Urothelium cell line (cell line): Measurements from ENCODE around the gene NKX6-1.

ENCODE experiments used
- DNase-seq: peaks from one replicate; pipeline ENCODE4 v3.0.0; 2011; ENCODE audit warnings: low spot score, mixed read lengths
- FAIRE-seq: peaks from 2 replicates; lab custom pipeline; 2011; peaks lifted over from hg19 to GRCh38; lab: Jason Lieb, UNC

The NKX6-1 gene

DNA sequence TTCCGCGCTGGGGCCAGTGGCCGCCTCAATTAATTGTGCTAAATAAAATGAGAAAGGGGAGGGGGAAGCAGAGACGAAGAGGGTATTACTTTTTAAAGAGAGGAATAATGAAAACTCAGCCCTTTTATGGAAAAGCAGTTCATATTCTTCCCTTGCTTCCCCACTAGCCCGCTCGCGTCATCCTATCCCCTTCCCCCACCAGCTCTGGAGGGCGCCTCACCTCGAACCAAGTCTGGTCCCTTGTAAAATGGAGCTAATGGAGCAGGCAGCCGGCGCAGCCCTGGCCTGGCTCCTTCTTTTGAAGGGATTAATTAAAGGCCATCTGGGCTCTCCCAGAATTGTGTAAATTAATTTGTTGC is 511 bp upstream of the NKX6-1 start:
- DNase-seq (peak; percentile 35), FAIRE-seq (no peak)

GRCh38 chr4:84498203-84498934 is 723 bp downstream of the NKX6-1 start:
- DNase-seq (peak; percentile 18), FAIRE-seq (no peak)

DNA sequence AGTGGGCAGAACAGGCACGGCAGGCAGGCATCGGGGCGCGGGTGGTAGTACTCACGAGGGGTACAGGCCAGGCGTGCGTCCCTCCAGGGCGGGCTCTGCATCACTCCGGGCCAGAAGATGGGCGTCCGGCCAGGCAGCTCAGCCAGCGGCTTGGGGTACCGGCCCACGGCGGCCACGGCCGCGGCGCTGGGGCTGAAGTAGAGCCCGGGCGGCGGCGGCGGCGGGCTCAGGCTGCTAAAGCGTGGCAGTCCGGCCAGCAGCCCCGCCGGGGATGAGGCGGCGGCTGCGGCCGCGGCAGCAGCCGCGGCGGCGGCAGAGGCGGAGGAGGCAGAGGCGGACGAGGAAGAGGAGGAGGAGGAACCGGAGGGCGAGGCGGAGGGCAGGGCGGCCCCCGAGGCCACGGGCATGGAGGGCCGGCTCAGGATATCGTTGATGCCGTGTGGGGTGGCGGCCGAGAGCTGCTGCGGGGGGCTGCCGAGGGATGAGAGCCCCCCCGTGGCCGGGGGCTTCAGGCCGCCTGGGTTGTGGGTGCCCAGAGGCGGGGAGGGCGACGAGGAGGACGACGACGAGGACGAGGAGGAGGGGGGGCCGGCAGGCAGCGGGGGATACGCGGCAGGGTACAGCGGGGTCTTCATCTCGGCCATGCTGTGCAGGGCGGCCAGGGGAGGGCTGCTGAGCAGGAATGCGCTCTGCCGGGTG is 1.4 kb downstream of the NKX6-1 start:
- no peak for FAIRE-seq
- DNase-seq = no peak

DNA sequence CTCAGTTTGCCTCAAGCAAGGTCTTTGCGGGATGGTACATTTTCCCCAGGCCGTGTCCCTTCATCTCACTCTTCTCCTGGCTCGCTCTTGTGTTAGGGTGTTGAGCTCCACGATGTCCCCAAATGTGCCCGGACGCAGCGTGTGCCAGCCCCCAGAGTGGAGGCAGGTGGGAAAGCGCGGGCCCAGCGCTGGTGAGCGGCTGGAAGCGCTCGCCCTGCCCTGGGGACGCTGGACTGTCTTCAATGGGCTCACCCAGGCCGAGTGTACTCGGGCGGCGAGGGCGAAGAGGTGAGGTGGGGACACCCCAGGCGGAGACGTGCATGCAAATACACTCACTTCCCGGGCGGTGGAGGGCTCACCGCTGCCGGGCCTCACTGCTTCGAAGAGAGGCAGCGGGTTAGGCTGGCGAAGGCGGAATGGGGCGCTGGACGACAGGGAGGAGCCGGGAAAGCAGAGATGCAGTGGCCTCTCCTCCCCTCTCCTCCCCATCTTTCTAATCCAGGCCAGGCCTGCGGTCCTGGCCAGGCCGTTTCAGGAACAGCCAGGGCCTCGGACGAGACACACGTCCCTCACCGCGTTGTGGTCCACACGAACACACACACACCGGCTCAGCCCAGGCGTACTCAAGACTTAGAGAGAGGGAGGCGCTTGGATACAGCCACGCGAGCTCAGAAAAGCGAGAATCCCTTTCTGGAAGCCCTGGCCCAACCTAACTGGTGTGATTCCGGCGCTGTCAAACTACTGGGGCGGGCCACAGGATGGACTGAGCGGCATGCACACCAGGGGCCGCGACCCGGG is 2.2 kb downstream of the NKX6-1 start:
- FAIRE-seq (no peak), DNase-seq (no peak)

GRCh38 chr4:84496331-84496705 is 2.8 kb downstream of the NKX6-1 start:
- DNase-seq (no peak), FAIRE-seq (no peak)

DNA sequence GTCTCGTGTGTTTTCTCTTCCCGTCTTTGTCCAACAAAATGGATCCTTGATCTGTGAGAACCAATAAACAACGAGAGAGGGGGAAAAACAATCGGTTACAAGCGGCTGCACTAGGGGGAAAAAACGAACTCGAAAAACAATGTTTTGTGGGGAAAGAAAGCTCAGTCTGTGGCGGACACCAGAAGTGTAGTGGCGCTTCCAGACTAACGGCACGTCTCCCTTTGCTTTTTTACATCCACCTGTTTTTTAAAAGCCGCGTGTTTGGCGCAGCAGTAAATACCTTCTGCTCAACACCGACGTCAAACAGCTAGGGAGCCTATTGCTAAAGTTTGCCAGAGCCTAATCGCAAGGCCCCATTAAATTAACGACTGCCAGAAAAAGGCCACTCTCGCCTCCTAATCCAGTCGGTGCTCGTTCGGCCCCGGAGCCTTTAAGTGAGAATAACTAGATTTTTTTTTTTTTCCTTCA is 3.3 kb downstream of the NKX6-1 start:
- DNase-seq (no peak), FAIRE-seq (no peak)

DNA sequence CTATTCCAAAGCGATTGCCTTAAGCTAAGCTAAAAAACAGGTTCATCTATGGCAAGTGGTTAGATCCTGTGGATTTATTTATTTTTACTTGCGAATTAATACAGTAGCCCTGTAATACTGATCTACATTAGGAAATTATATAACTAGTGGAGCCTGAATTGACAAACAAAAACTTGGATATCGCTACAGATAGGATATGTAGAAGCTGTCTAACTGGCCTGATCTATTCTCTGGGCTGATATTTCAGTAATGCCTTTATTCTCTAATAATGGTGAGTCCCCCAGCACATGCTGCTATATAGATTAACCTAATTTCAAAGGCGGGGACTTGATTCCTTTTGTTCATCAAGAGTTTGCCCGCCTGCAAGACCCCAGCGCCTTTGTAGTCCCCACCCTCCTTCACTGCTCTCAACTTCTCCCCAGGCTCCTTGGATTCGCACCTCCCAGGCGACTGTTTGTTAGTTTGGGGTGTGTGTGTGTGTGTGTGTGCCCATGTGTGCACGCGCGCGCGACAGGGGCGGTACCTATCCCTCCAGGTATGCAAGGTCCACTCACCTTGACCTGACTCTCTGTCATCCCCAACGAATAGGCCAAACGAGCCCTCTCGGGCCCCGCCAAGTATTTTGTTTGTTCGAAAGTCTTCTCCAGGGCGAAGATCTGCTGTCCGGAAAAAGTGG is 3.8 kb downstream of the NKX6-1 start:
- DNase-seq (no peak), FAIRE-seq (no peak)

- DNase-seq (no peak), FAIRE-seq (no peak)
Measured at GRCh38 chr4:84494531-84494930, 4.6 kb downstream of the NKX6-1 start.

GRCh38 chr4:84494076-84494475 is 5.0 kb downstream of the NKX6-1 start:
- no peak for FAIRE-seq
- no peak for DNase-seq

- peak; percentile 42 for DNase-seq
Measured at GRCh38 chr4:84493092-84493850, 5.8 kb downstream of the NKX6-1 start.

GRCh38 chr4:84492737-84493091 is 6.4 kb downstream of the NKX6-1 start:
- peak; percentile 17 for DNase-seq
- no peak for FAIRE-seq

More at GRCh38 chr4:84493092-84493850, 5.8 kb downstream of the NKX6-1 start:
- no peak for FAIRE-seq

GRCh38 chr4:84492290-84492689 is 6.8 kb downstream of the NKX6-1 start:
- FAIRE-seq (no peak), DNase-seq (no peak)

DNA sequence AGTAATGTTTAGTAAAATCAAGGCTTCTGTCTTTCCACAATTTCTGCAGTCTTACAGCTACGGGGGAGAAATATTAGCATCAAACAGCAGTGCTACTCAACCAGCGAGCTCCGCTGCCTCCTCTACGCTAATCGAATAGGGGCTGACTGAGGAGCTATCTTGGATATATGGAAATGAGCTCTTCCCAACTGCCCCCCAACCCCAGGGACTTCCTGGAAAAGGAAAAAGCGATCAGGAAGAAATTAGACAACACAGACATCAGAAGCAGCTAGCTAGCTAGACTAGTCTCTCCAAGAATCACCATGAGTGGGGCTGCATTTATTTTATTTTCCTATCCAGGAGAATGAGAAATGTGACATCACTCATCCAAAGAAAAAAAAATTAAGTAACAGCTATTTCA is 7.6 kb downstream of the NKX6-1 start:
- no peak for DNase-seq
- no peak for FAIRE-seq

GRCh38 chr4:84490663-84491062 is 8.4 kb downstream of the NKX6-1 start:
- DNase-seq (no peak), FAIRE-seq (no peak)

- FAIRE-seq (no peak), DNase-seq (no peak)
Measured at GRCh38 chr4:84484236-84484635, 14.9 kb downstream of the NKX6-1 start.

DNA sequence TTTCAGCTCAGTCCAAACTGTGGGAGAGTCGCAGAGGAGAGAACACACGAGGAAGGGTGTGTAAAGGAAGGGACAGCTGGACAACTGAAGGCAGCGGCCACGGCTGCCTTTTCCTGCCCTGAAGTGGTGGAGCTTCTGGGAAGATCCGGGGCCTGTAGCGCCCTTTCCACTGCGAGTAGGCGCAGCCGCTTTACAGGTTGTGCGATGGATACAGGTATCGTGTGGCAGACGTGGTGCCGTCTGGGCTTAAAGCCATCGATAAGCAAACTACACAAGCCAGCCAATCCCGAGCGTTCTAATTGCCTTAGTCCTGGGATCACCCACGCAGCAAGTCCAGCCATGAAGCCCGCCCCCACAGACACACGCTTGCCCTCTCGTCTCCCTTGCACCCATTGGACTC is 15.4 kb downstream of the NKX6-1 start:
- FAIRE-seq = no peak
- no peak for DNase-seq

DNA sequence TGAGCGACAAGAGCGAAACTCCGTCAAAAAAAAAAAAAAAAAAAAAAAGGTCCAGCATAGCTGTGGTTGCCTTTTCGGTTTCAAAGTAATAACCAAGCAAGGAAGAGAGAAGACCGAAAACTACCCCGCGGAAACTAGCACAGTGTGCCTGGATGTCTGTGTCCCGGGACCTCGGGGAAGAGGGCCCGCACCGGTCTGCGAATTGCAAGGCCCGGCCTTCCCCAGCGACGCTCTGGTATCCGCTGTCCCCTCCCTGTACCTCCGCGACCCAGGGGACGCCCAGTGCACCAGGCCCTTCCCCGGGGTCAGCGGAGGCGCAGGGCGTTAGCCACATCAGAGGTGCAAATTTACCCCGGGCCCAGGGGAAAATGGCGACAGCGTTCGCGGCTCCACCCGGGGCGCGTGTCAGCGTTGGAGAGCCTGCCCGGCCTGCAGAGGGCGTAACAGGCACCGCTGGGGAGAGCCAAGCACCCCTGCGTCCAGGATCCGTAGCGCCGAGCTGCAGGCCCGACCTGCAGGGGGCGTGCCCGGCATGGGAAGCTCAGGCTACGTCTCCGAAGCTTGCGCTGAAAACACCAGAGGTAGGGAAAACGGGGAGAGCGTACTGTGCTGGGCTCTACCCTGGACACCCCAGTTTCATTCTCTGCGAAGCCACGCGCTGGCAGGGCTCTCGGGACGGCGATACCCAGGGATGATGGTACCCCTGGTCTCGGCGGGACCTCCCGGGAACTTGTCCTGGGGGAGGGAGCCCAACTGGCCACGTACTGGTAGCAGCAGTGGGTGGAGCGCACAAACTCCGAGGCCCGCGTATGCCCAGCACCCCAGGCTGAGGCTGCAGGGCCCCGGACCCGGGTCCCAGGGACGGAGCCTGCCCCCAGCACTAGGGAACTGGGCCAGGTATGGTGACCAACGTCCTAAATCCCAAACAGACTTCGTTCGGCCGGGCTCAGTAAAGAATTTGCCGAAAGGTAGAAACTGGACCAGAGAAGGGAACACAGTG is 16.2 kb downstream of the NKX6-1 start:
- FAIRE-seq = no peak
- no peak for DNase-seq

DNA sequence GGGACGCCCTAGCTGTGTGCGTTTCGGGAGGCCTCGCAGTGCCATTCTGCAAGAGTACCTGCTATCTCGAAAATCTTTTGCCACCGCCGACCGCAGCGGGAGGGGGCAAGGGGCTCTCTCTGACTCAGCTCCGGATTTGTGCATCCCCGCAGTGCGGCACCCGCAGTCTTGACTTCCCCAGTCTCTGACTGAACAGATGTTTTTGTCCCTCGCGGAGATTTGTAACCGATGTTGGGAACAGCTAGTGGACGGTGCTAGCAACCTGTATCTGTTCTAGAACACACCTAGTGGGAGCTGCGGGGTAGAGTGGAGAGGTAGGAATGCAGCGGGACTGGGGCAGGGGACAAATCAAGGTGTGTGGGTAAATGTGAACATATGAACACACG is 17.2 kb downstream of the NKX6-1 start:
- FAIRE-seq (peak; percentile 5), DNase-seq (no peak)
